ENCODE results near the gene ARHGAP31.
A peak's percentile ranks its signal among the peaks of the same experiment; 100 is the strongest.
"Not testable (repeated sequence)": the region's sequence is repeated elsewhere in the genome, so short reads cannot be mapped to it uniquely, and the experiment has no call there.

The ARHGAP31 gene

GRCh38 chr3:119337407-119337806 is 43.2 kb downstream of the ARHGAP31 start:
- WGBS: 94% methylated on average over 6 of the region's 6 CpGs
- H3K27ac ChIP-seq (ENCODE audit: low read depth, low read length); H3K36me3 ChIP-seq (ENCODE audit: insufficient read depth, low read length); H3K4me3 ChIP-seq (ENCODE audit: low read length); H3K9ac ChIP-seq (ENCODE audit: low read depth, low read length); H3K4me1 ChIP-seq (ENCODE audit: insufficient read depth, low read length); H3K27me3 ChIP-seq (ENCODE audit: insufficient read depth, low read length); H3K9me3 ChIP-seq (ENCODE audit: insufficient read depth, low read depth, low read length): not testable (repeated sequence)

- H3K9ac ChIP-seq (ENCODE audit: low read depth, low read length): no peak overlapping the region
- no peaks in the 10 kb centered on the region for H3K9me3 ChIP-seq (ENCODE audit: insufficient read depth, low read depth, low read length)
- H3K4me3 ChIP-seq (ENCODE audit: low read length): no peak overlapping the region
- no peaks in the 10 kb centered on the region for H3K27me3 ChIP-seq (ENCODE audit: insufficient read depth, low read length)
- no peak overlapping the region for H3K27ac ChIP-seq (ENCODE audit: low read depth, low read length)
- no peaks in the 10 kb centered on the region for H3K36me3 ChIP-seq (ENCODE audit: insufficient read depth, low read length)
- H3K4me1 ChIP-seq (ENCODE audit: insufficient read depth, low read length): no peaks in the 10 kb centered on the region
Observed at GRCh38 chr3:119338754-119339153, 44.6 kb downstream of the ARHGAP31 start.

DNA sequence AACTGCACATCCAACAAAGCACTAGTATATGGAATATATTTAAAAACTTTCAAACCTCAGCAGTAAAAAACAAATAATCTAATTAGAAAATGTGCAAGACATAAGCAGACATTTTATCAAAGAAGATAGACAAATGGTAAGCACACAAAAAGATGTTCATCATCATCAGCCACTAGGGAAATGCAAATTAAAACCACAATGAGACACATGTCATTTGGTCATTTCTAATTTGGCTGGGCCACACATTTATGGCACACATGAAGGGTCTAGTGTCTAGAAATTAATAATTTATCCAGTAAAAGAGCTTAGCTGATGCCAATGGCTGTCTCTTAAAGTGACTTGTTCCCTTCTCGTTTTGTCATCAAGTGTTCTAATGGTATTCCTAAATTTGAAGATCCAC is 45.8 kb downstream of the ARHGAP31 start:
- no peaks in the 10 kb centered on the region for H3K9me3 ChIP-seq (ENCODE audit: insufficient read depth, low read depth, low read length)
- H3K4me1 ChIP-seq (ENCODE audit: insufficient read depth, low read length): no peaks in the 10 kb centered on the region
- WGBS: 96% methylated on average over 1 of the region's 1 CpG
- H3K4me3 ChIP-seq (ENCODE audit: low read length): no peak overlapping the region
- H3K36me3 ChIP-seq (ENCODE audit: insufficient read depth, low read length): no peaks in the 10 kb centered on the region
- H3K27ac ChIP-seq (ENCODE audit: low read depth, low read length): no peak overlapping the region
- H3K9ac ChIP-seq (ENCODE audit: low read depth, low read length): no peak overlapping the region
- no peaks in the 10 kb centered on the region for H3K27me3 ChIP-seq (ENCODE audit: insufficient read depth, low read length)

DNA sequence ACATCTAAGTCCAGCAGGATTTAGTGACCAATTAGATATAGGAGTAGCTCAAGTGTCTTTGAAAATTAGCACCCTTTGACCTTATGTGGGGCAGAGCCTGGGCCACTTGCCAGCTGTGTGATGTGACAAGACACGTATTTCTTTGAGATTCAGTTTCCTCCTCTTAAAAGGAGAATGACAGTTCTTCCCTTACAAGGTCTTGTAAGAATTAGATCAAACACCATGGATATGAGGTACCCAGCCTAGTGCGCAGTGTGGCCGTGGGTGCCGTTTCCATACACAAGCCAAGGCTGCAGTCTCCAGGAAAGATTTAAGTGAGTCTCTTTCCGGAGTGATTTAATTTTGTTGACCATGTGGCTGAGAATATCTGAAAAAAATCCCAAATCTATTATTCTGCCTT is 46.3 kb downstream of the ARHGAP31 start:
- no peaks in the 10 kb centered on the region for H3K4me1 ChIP-seq (ENCODE audit: insufficient read depth, low read length)
- no peaks in the 10 kb centered on the region for H3K36me3 ChIP-seq (ENCODE audit: insufficient read depth, low read length)
- no peaks in the 10 kb centered on the region for H3K27me3 ChIP-seq (ENCODE audit: insufficient read depth, low read length)
- no peak overlapping the region for H3K27ac ChIP-seq (ENCODE audit: low read depth, low read length)
- 90% methylated on average over 5 of the region's 5 CpGs for WGBS
- no peak overlapping the region for H3K9ac ChIP-seq (ENCODE audit: low read depth, low read length)
- H3K4me3 ChIP-seq (ENCODE audit: low read length): no peak overlapping the region
- no peaks in the 10 kb centered on the region for H3K9me3 ChIP-seq (ENCODE audit: insufficient read depth, low read depth, low read length)

GRCh38 chr3:119342176-119342575 is 48.0 kb downstream of the ARHGAP31 start:
- 0 out of 2 replicates have a peak, but pooled peaks cover 2% of the 10 kb centered on the region for H3K27me3 ChIP-seq (ENCODE audit: insufficient read depth, low read length)
- peaks cover 7% of the 10 kb centered on the region; the same call in 1 of the 2 replicates for H3K4me1 ChIP-seq (ENCODE audit: insufficient read depth, low read length)
- H3K9me3 ChIP-seq (ENCODE audit: insufficient read depth, low read depth, low read length): no peaks in the 10 kb centered on the region
- no peak overlapping the region for H3K4me3 ChIP-seq (ENCODE audit: low read length)
- no peak overlapping the region for H3K9ac ChIP-seq (ENCODE audit: low read depth, low read length)
- H3K36me3 ChIP-seq (ENCODE audit: insufficient read depth, low read length): no peaks in the 10 kb centered on the region
- WGBS: 100% methylated on average over 1 of the region's 1 CpG
- no peak overlapping the region for H3K27ac ChIP-seq (ENCODE audit: low read depth, low read length)

DNA sequence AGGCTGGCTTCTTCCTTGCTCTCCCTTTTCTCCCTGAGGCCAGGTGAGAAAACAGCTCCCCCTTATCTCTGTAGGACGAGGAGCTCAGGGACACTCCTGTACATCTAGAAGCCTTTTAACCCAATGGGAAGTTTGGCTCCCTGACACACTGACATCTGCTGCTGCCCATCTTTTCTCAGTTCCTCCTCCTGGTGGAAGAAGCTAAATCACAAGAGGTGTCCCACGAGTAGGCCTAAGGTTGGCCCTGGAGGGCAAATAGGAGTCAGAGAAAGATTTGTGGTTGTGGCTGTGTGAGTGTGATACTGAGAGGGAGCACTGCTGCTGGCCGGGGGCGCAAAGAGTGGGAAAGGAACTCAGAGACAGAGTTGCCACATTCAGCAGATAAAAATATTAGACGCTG is 49.5 kb downstream of the ARHGAP31 start:
- 85% methylated on average over 5 of the region's 5 CpGs for WGBS
- Histone ChIP-seq H3K4me1 (ENCODE audit: insufficient read depth, low read length) (peaks cover 19% of the 10 kb centered on the region), H3K9ac (ENCODE audit: low read depth, low read length) (no peak overlapping the region), H3K27ac (ENCODE audit: low read depth, low read length) (no peak overlapping the region), H3K9me3 (ENCODE audit: insufficient read depth, low read depth, low read length) (no peaks in the 10 kb centered on the region), H3K27me3 (ENCODE audit: insufficient read depth, low read length) (0 out of 2 replicates have a peak, but pooled peaks cover 2% of the 10 kb centered on the region), H3K4me3 (ENCODE audit: low read length) (no peak overlapping the region), H3K36me3 (ENCODE audit: insufficient read depth, low read length) (no peaks in the 10 kb centered on the region)

DNA sequence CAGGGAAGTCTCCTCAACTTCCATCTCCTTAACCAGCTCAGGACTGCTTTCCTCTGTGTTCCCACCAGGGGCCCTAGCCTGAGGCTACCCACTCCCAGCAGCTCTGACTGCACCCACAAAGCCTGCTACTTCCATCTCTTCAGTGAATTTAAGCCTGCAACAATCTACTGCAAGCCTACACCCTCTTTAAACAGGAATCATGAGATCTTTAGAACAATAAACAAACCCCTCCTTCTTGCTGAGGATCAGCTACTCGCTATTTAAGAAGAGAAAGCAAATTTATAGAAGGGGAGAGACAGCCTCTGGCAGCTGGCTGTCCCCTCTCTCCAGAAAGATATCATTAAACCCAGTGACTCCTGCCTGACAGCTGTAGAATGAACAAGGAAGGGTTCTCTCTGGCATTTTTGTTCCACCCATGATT is 51.9 kb downstream of the ARHGAP31 start:
- Histone ChIP-seq H3K9ac (ENCODE audit: low read depth, low read length) (no peak overlapping the region), H3K36me3 (ENCODE audit: insufficient read depth, low read length) (no peaks in the 10 kb centered on the region), H3K27me3 (ENCODE audit: insufficient read depth, low read length) (0 out of 2 replicates have a peak, but pooled peaks cover 2% of the 10 kb centered on the region), H3K9me3 (ENCODE audit: insufficient read depth, low read depth, low read length) (no peaks in the 10 kb centered on the region), H3K27ac (ENCODE audit: low read depth, low read length) (no peak overlapping the region), H3K4me1 (ENCODE audit: insufficient read depth, low read length) (peaks cover 41% of the 10 kb centered on the region), H3K4me3 (ENCODE audit: low read length) (no peak overlapping the region)
- 100% methylated on average over 1 of the region's 1 CpG for WGBS

GRCh38 chr3:119347036-119347435 is 52.9 kb downstream of the ARHGAP31 start:
- Histone ChIP-seq H3K9ac (ENCODE audit: low read depth, low read length) (no peak overlapping the region), H3K9me3 (ENCODE audit: insufficient read depth, low read depth, low read length) (no peaks in the 10 kb centered on the region), H3K4me3 (ENCODE audit: low read length) (no peak overlapping the region), H3K27ac (ENCODE audit: low read depth, low read length) (no peak overlapping the region), H3K36me3 (ENCODE audit: insufficient read depth, low read length) (no peaks in the 10 kb centered on the region), H3K27me3 (ENCODE audit: insufficient read depth, low read length) (0 out of 2 replicates have a peak, but pooled peaks cover 2% of the 10 kb centered on the region), H3K4me1 (ENCODE audit: insufficient read depth, low read length) (peaks cover 50% of the 10 kb centered on the region)
- 98% methylated on average over 3 of the region's 3 CpGs for WGBS

DNA sequence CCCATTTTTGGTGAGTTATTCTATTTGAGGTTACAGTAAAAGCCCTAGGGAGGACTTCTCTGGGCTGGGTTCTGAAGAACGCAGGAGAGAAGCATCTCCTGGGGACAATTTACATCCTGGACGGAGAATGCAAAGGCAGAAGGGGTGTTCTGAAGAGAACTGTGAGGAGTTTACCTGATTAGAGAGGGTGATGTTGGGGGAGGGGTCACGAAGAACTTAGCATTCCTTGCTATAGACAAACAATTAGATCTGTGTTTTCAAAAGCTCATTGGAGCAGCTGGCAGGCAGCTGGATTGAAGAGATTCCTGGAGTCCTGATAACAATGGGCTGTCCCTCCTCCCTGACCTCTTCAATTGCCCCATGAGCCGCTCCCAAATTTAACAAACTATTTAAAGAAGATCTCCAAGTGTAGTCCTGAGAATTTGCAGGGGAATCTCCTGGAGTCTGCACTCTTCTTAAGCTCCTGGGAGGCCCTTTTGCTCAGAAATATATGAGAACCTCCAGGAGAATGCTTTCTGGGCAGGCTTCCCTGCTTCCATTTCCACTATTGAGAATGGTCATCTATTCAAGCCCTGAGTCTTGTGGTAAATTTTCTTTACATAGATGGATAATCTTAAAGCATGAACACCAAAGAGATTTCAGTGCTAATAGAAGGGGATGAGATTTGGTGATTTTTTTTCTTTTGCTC is 55.3 kb downstream of the ARHGAP31 start:
- H3K9me3 ChIP-seq (ENCODE audit: insufficient read depth, low read depth, low read length): no peaks in the 10 kb centered on the region
- peaks cover 69% of the 10 kb centered on the region for H3K4me1 ChIP-seq (ENCODE audit: insufficient read depth, low read length)
- H3K27me3 ChIP-seq (ENCODE audit: insufficient read depth, low read length): 0 out of 2 replicates have a peak, but pooled peaks cover 2% of the 10 kb centered on the region
- peak overlapping the region; percentile 66 for H3K9ac ChIP-seq (ENCODE audit: low read depth, low read length)
- H3K4me3 ChIP-seq (ENCODE audit: low read length): peak overlapping the region; percentile 31
- H3K27ac ChIP-seq (ENCODE audit: low read depth, low read length): peak overlapping the region; percentile 96
- H3K36me3 ChIP-seq (ENCODE audit: insufficient read depth, low read length): no peaks in the 10 kb centered on the region
- 6% methylated on average over 3 of the region's 4 CpGs for WGBS

GRCh38 chr3:119350114-119350513 is 55.9 kb downstream of the ARHGAP31 start:
- H3K9ac ChIP-seq (ENCODE audit: low read depth, low read length): peak overlapping the region; percentile 66
- H3K27ac ChIP-seq (ENCODE audit: low read depth, low read length): peak overlapping the region; percentile 96
- H3K4me1 ChIP-seq (ENCODE audit: insufficient read depth, low read length): peaks cover 69% of the 10 kb centered on the region
- peak overlapping the region; percentile 26 for H3K4me3 ChIP-seq (ENCODE audit: low read length)
- H3K27me3 ChIP-seq (ENCODE audit: insufficient read depth, low read length): 0 out of 2 replicates have a peak, but pooled peaks cover 2% of the 10 kb centered on the region
- no peaks in the 10 kb centered on the region for H3K9me3 ChIP-seq (ENCODE audit: insufficient read depth, low read depth, low read length)
- H3K36me3 ChIP-seq (ENCODE audit: insufficient read depth, low read length): no peaks in the 10 kb centered on the region
- WGBS: 17% methylated on average over 10 of the region's 10 CpGs

DNA sequence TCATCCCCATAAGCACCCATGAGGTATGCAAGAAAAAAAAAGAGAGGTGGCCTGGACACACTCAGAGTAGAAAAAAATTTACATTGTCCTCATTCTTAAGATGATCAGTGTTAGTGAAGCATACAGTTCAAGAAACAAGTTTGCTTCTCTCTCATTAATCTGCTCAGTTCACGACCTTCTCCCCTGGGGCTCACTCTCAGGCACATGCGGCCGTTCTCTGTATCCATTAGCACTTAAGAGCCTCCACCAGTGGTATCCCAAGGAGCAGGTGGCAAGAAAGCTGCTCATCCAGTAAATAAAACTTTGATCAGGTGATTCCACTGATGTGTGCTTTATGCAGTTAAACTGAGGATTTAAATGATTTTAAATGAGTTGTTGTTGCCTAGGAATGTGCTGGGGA is 57.4 kb downstream of the ARHGAP31 start:
- Histone ChIP-seq H3K9me3 (ENCODE audit: insufficient read depth, low read depth, low read length) (no peaks in the 10 kb centered on the region), H3K36me3 (ENCODE audit: insufficient read depth, low read length) (no peaks in the 10 kb centered on the region), H3K4me1 (ENCODE audit: insufficient read depth, low read length) (peaks cover 66% of the 10 kb centered on the region), H3K27me3 (ENCODE audit: insufficient read depth, low read length) (0 out of 2 replicates have a peak, but pooled peaks cover 2% of the 10 kb centered on the region), H3K4me3 (ENCODE audit: low read length) (no peak overlapping the region), H3K27ac (ENCODE audit: low read depth, low read length) (no peak overlapping the region), H3K9ac (ENCODE audit: low read depth, low read length) (no peak overlapping the region)
- WGBS: 56% methylated on average over 3 of the region's 3 CpGs
